NCI-H1105 treated with DMSO at 0.1 percent for 48 hours (cell line): ENCODE data around the gene MRS2.
"Not testable (repeated sequence)": the region's sequence is repeated elsewhere in the genome, so short reads cannot be mapped to it uniquely, and the experiment has no call there.

Experiments
- DNase-seq: peaks from one replicate; lab custom pipeline; 2025; lab: John Stamatoyannopoulos, UW

The MRS2 gene

DNA sequence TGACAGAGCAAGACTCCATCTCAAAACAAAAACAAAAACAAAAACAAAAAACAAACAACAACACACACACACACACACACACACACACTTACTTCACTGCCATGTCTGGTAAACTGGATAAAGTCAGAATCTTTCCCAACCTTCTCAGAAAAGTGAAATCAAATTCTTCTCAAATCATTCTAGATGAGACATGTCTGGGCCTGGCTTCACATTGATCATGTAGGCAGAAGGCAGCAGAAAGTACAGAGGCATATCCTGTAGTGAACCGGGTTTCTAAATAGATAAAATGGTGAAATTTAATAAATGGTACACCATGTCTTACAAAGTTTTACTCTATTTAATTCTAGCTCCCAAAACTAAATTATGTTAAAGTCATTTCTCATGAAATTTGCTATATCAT is 14.9 kb upstream of the MRS2 start:
- no peak for DNase-seq

DNA sequence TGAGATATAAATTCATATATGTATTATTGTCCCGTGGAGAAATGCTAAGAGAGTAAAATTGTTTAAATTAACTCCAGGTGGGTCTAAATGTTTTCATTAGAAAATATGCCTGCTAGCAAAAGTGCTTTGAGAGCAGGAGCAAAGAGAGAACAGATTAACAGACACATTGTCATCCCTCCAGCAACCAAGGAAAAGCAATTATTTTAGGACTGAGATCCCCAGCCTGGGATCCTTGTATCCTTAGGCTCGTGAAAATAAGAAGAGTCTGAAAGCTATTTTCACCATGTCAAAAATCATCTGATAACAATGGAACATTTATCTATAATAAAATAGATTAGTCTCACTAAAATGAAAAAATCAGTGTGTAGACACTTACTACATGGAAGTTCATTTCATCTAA is 11.5 kb upstream of the MRS2 start:
- no peak for DNase-seq

DNA sequence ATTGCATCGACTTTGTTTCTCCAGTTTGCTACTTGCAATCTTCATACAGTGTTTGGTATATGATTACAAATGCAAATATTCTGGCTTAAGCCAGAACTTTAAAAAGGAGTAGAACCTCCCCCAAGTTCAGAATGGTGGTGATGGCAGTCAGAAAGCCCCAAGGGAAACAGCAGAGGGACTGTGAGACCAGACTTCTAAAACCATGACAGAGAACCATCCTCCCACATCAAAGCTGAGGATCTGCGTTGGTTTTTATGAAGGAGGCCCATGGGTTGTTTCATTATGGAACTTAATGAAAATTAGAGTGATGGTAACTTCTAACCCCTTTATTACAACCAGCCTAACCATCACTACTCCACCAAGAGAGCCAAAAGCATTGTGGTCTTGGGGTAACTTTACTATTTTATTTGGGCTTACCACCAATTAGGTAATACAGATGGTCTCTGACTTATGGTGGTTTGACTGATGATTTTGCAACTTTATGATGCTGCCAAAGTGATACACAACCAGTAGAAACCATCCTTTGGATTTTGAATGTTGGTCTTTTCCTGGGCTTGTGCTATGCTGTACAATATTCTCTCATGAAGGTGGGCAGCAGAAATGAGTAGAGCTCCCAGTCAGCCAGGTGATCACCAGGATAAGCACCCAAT is 10.9 kb upstream of the MRS2 start:
- DNase-seq: no peak

DNA sequence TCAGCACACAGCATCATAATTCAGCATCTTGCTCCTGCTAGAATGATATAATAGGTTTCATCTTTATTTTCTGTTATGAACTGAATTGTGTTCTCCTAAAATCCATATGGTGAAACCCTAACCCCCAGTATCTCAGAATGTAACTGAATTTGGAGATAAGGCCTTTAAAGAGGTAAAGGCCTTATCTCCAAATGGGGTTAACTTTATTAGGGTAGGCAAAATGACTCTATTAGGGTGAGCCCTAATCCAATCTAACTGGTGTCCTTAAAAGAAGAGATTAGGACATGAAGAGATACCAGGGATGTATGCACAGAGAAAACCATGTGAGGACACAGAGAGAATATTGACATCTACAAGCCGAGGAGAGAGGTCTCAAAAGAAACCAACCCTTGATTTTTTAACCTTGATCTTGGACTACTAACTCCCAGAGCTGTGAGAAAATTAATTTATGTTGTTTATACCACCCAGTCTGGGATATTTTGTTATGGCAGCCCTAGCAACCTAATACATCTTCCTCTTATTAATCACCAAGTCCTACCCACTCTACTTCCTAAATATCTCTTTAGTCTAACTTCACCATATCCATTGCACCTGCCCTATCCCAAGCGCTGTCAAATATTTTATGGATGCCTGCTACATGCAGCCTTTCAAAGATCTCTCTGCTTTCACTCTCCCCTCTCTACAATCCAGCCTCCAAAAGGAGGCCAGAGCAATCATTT is 8.5 kb upstream of the MRS2 start:
- DNase-seq: no peak

DNA sequence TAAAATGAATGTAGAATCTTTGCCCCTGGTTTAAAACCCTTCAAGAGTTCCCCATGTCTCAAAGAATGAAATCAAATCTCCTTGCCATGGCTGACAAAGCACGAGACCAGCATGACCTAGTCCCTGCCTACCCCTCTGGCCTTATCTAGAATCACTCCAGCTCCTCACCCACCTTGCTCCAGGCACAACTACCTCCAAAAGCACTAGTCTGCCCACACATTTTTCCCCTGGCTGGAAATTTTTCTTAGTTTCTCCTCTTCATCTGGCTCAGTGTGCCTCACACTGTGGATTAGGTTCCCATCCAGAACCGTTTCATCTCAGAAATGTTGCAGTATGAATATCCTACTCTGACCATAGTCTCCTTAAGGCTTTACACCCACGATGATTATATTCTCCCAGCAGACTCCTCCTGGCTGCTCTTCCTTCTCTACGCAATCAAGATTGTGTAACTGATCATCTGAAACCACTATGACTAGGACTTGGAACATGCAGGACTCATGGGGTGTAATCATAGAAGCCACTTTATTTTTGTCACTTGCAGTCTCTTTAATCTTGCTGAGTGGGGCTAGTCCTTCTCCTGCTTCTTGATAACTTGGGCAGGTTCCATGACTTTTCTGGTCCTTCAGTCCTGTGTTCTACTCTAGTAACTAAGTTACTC is 7.8 kb upstream of the MRS2 start:
- no peak for DNase-seq

DNA sequence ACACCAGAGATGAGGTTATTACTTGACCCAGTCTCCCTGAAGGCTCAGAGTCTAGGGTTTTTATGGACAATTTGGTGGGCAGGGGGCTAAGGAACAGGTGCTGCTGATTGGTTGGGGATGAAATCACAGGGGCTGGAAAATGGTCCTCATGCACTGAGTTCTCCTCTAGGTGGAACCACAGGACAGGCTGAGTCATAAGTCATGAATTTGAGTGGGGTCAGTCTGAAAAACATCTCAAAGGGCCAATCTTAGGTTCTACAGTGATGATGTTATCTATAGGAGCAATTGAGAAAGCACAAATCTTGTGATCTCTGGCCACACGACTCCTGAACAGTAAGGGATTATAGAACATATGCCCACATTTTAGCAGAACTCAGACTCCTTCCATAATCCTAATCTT is 5.9 kb upstream of the MRS2 start:
- no peak for DNase-seq

DNA sequence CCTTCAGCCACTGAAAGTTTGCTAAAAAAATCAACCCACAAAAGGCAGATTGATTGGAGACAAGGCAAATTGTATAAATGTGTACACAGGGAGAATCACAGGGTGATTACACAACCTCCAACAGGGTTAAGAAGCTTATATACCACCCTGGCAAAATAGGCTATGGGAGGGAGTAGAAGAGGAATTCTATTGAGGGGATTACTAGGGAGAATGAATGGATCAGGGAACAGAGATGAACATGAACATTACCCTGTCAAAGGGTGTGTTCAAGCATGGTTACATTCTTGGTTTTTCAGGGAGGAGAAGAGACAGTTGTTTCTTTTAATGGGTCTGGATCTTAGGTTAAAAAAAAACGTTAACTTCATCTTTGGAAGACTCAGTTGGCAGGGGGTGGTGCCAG is 5.1 kb upstream of the MRS2 start:
- DNase-seq: no peak

DNA sequence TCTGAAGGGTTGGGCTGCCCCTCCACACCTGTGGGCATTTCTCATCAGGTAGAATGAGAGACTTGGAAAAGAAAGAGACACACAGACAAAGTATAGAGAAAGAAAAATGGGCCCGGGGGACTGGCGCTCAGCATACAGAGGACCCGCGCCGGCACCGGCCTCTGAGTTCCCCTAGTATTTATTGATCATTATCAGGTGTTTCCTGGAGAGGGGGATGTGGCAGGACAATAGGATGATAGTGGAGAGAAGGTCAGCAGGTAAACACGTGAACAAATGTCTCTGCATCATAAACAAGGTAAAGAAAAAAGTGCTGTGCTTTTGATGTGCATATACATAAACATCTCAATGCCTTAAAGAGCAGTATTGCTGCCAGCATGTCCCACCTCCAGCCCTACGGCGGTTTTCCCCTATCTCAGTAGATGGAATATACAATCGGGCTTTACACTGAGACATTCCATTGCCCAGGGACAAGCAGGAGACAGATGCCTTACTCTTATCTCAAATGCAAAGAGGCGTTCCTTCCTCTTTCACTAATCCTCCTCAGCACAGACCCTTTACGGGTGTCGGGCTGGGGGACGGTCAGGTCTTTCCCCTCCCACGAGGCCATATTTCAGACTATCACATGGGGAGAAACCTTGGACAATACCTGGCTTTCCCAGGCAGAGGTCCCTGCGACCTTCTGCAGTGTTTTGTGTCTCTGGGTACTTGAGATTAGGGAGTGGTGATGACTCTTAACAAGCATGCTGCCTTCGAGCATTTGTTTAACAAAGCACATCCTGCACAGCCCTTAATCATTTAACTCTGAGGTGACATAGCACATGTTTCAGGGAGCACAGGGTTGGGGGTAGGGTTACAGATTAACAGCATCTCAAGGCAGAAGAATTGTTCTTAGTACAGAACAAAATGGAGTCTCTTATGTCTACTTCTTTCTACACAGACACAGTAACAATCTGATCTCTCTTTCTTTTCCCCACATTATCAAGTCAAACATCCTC is 2.4 kb upstream of the MRS2 start:
- not testable (repeated sequence) for DNase-seq

DNA sequence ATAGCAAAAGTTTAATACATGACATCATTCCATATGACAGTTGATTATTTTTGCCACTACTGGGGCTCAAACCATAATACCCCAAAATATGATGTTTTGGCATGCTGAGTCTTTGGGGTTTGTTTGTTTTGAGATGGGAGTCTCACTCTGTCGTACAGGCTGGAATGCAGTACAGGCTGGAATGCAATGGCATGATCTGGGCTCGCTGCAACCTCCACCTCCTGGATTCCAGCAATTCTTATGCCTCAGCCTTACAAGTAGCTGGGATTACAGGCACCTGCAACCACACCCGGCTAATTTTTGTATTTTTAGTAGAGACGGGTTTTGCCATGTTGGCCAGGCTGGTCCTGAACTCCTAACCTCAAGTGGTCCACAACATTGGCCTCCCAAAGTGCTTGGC is 1.3 kb upstream of the MRS2 start:
- DNase-seq: no peak

DNA sequence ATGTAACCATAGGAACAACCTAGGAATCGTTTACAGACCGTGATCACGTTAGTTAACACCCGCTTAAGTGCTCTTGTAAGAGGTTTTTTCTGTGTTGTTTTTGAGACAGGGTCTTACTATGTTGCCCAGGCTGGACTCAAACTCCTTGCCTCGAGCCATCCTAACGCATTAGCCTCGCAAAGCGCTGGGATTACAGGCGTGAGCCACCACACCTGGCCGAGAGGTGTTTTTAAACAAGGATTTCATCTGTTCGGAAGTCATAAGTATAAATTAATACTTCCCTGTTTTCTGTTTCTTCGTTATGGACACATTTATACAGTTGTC is 727 bp downstream of the MRS2 start:
- no peak for DNase-seq

DNA sequence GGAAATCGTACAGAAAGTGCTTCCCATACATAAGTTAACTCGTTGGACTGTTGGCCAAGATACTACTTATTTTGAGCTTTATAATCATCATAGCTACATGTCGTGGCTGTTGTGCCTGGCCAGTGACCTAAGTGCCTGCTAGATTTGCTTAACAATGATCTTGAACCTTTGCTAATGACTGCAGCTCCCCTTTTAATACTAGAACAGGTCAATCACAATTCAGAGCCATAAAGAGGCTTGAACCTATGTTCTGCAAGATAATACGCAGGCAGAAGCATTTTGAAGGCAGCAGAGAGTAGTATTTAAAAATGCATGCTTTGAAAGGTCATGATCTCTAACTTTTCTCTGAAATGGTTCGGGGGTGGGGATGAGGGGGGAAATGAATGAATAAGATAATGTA is 2.5 kb downstream of the MRS2 start:
- no peak for DNase-seq

DNA sequence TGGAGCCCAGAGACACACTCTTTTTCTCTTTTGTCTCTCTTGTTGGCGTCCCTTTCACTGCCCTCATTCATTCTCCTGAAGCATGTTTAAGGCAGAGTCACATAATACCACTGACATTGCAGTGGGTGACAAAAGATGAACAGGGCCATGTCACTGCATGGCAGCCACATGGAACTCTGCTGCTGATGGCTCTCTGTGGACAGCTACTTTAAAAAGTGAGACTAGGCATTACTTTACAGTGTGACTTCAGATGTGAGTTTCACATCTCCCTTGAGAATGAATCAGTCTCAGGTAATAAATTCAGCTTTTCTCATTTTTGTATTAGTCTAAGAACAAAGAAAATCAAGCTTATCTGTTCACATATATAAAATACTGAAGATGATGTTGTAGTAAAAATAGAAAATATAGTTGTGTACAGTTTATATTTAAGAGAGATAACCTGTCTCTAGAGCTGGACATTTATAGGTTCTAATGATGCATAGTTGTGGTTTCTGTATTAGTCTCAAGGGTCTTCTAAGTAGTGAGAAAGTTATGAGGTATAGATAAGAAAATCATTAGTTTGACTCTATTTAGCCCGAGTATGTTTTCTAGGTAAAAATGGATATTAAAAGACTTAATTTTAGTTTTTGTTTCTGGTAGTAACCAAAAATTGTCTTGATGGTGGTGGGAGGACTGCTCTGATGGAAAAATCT is 6.1 kb downstream of the MRS2 start:
- DNase-seq: no peak

DNA sequence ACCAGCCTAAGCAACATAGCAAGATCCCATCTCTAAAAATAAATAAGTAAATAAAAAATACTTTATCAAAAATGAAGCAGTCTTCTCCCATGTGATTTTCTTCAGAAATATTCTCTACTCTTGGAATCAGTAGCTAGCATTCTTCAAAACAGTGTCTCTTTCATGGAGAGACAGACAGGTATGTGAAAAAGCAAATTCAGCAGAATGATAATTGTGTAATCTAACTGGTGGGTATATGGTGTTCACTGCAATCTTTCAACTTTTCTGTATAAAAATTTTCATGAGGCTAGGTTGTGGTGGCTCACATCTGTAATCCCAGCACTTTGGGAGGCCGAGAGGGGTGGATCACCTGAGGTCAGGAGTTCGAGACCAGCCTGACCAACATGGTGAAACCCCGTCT is 7.9 kb downstream of the MRS2 start:
- no peak for DNase-seq

DNA sequence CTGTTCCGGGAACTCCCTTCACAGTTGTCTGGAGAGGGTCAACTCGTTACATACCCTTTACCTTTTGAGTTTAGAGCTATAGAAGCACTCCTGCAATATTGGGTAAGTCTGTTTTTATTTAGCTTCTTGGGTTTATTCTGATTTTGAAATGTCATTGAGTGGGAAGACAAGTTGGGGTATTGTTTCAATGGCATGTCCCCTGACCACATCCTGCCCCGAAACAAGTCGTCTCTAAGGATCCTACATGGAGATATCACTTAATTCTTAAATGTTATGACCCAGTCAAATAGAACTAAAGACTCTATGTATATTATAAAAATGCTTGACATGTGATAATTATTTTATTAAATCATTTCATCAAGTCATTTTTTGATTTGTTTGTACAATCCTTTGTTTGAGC is 9.6 kb downstream of the MRS2 start:
- DNase-seq: no peak

DNA sequence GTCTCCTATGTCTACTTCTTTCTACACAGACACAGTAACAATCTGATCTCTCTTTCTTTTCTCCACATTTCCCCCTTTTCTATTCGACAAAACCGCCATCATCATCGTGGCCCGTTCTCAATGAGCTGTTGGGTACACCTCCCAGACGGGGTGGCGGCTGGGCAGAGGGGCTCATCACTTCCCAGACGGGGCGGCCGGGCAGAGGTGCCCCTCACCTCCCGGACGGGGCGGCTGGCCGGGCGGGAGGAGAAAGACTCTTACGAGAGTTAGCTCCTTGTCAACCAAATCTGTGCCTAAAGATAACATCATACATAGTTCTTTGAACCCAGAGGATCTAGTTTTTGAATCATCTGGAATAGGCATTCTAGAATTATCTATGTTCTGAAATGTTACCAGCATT is 11.8 kb downstream of the MRS2 start:
- DNase-seq: not testable (repeated sequence)

DNA sequence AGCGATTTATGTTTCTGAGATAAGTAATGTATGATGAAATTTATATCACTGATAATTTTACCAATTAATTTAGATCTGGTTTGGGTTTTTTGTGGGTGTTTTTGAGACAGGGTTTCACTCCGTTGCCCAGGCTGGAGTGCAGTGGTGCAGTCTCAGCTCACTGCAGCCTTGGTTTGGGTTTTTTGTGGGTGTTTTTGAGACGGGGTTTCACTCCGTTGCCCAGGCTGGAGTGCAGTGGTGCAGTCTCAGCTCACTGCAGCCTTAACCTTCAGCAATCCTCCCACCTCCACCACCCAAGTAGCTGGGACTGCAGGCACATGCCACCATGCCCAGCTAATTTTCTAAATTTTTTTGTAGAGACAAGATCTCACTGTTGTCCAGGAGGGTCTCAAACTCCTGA is 13.0 kb downstream of the MRS2 start:
- no peak for DNase-seq

DNA sequence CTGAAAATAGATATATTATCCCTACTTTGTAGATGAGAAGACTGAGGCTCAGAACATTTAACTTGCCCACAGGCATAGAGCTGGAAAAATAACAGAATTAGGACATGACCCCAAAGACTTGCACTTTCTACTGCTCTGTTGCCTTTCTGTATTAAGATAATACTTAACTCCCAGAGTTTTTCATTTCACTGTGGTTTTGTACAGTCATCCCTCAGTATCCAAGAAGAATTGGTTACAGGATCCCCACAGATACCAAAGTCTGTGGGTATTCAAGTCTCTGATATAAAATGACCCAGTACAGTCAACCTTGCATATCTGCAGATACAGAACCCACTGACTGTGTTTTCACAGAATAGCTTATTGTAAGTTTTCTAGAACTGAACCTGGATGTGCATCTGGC is 16.8 kb downstream of the MRS2 start:
- no peak for DNase-seq

DNA sequence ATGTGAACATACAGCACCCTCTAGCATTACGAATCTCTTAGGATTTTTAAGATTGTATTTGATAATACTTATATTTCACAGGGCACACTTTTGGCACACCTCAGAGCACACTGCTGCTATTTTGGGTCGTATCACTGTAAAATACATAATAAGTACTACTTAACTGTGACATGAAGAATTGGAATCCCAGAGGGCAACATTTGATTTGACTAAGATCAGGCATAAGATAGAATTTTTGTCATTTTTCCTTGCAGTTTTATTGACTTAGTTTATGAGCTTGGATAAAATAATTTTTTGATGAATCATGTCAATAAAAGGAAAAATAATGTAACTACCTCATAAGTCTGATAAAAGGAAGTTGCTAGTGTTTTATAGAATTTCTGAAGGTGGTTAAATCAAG is 22.4 kb downstream of the MRS2 start:
- no peak for DNase-seq

DNA sequence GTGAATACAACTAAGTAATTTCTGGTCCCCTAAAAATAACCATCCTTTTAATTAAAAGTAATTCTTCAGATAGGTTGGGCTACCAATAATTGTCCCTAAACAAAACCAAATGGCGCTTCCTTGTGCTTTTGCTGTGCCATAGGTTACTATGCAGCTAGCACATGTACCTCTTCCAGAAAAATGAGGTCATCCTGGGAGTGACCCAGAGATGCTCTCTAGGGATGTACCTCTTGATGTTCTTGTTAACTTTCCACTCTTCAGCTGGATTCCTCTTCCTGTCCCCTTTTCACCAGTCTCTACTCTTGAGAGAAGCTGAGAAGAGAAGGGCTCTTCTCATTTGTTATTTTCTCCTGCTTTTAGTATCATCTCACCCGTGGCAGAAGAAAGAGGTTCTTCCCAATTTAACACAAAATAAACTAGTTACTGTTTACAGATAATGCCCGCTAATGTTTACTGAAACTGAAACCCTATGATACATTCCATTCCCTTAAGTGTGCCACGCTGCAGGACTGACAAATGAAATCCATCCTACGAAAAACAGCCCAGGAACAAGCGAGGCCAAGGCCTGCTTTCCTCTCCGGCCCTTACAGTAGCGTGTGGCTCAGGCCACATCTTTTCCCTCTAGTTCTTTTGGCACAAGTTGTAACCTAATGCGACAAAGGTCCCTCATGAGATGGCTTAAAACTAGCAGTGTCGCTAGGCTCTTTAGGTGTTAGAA is 24.2 kb downstream of the MRS2 start:
- no peak for DNase-seq

DNA sequence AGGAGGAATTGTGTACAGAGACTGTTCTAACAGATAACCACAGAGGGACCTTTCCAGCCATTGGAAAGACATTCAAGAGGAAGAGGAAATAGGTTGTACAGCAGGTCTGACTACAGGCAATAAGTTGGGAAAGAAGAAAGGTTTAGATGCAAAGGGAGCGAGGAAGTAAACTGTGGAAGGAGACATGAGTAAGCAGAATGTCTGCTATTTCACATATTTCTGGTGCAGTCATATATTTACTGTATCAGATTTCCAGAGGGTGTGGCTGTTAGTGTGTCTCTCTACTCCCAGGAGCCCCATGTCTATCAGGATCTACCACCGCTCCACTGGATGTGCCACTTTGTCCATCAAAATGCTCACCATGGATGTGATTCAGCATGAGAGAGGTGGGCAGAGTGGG is 25.9 kb downstream of the MRS2 start:
- DNase-seq: no peak

DNA sequence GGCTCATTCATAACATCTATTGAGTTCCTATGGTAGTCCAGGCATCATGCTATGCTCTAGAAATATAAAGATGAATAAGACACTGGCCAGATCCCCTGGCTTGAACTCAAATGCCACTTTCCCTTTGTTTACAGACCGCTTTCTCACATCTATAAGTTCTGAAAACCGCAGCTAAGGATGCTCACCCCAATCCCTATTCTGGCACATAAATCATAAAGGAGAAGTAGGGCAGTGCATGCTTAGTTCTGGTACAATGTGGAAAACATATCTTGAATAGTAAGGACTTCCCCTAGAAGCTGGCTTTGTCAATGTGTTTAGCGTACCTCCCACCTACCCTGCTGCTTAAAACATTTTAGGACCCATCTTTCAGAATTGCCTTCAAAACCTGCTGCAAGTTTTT is 26.4 kb downstream of the MRS2 start:
- no peak for DNase-seq
